T-helper 1 cell treated with Interleukin-12 subunit alpha and Interleukin-12 subunit beta and Interleukin-4 antibody, amounts not matched to agents 30 ng/mL and 1 ng/mL, for 36 hours (primary cell): ENCODE measurements around the gene CPLX4. TPM values are rescaled to one million over a fixed set of nuclear protein-coding genes. Genes with fewer than 3 reads are reported as not detected.
"Not testable (repeated sequence)": the region's sequence is repeated elsewhere in the genome, so short reads cannot be mapped to it uniquely, and the experiment has no call there.

Source experiments
- intact Hi-C: fragments of 100-400 bp; cut with micrococcal nuclease; formaldehyde crosslinking; loops from one replicate; pipeline ENCODE4 v1.15.1; 2024
- total RNA-seq: library from RNA; stranded (reverse); gene quantifications from 2 replicates; pipeline ENCODE4 v1.2.3, GENCODE V29; 2022

Gene CPLX4
- total RNA-seq, 1 donor from 2014 or later, result not detected

DNA sequence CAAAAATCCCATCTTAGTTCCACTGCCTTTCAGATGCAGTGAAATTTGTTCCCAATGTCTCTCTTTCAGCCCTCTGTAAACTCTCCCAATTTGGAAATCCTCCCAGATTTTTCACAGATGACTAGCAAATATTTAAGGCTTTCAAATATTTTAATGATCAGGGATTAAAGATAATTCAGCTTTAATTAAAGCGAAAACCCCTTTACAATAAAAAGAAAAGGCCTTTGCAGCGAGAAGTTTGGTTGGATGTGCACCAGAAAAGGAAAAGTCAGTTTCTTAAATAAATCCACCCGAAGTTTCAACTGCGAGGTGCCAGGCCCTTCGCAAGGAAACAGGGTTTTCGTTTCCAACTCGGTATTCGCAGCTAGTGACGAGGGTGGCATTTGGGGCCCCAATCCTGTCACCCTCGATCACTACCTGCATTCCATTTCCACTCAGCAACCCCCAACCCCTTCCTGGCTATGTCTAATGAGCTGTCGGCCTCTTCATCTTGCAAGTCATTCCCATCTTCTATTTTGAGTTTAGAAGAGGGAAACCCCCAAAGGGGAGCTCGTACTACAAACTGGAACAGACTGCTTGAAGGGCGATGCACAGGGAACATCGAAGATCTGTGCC, 46.7 kb downstream of the CPLX4 start:
- intact Hi-C loops, result no loop called here

DNA sequence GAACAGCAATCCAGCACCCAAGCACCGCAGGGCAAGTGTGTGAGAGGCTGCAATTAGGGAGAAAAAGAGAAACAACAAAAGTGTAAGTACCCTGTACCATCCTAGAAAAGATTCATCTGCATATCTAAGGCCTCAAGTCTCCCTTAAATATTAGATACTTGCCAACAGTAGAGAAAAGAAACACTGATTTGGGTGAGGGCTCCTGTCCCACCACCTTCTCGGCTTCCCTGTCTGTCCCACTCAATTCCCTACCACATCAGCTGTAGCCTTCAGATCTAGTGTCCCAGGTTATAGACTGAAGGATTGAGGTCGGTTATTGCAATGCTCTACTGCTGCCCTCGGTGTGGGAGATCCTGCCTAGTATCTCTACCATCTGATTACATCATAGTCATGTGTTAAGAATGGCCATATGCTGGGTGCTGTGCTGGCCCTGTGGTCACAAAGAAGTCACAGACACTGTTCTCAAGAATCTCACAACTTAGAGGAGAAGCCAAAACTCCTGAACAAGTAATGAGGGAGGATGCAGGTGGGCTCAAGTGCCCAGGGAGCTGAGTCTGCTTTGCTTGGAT, 47.7 kb downstream of the CPLX4 start:
- intact Hi-C loops, result no loop called here

DNA sequence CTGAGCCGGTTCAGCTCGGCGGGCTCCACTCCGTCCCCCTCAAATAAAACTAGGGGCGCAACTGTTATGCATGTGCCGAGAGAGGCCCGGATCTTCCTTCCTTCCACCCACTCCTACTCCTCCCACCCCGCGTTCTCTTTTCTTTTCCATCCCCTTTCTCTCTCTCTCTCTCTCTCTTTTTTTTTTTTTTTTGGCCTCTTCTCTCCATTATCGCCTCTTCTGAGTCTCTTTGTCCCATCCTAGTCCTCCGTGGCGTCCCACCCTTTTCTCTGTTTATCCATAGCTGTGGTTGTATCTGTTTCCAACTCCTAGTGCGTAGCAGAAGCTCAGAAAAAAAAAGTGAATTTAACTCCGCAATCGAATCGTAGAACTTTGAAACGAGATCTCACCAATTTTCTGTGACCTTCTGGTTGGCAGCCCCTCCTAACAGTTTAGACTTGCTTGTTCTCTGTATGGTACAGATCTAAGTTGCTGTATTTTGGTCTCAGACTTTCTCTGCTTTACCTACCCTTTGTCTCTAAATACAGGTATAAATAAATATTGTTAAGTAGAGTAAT, 48.8 kb downstream of the CPLX4 start:
- intact Hi-C loops, result loop anchor here (1.0 to 10.0 kb wide), 3 partner anchors 185 to 1832 kb away; partner anchors contain the start of genes CCBE1 and ONECUT2

- intact Hi-C loops, result loop anchor here (1.0 to 10.0 kb wide), 3 partner anchors 185 to 1832 kb away; partner anchors contain the start of genes CCBE1 and ONECUT2
These were observed 49.5 kb downstream of the CPLX4 start for GRCh38 chr18:59268721-59269562.

DNA sequence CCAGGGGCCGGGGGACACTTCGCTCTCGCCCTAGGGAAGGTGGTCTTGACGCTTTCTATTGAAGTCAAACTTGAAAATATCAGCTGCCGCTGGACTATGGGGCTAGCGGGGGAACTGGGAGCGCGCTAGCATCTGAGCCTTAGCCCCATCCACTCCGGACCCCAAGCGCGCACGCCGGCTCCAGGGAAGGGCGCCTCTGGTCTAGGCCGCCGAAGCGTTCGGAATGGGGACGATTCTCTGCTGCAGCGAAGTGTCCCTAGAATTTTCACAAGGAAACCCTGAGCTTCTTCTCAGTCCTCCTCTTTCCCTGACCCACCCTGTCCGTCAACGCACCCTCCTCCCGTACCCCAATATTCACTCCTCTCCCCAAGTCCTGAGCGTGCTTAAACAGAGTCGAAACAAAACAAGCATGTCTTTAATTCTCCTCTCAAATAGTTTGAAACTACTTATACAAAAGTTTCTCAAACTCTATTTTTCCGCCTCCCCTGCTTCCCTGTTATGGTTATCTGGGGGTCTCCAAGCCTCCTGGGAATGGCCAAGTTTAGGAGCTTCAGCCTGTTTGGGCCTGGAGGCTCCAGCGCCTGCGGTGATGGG, 50.2 kb downstream of the CPLX4 start:
- intact Hi-C loops, result loop anchor here (5.0 to 10.0 kb wide), 2 partner anchors 427 to 1831 kb away; partner anchors contain the start of genes CCBE1 and ONECUT2

DNA sequence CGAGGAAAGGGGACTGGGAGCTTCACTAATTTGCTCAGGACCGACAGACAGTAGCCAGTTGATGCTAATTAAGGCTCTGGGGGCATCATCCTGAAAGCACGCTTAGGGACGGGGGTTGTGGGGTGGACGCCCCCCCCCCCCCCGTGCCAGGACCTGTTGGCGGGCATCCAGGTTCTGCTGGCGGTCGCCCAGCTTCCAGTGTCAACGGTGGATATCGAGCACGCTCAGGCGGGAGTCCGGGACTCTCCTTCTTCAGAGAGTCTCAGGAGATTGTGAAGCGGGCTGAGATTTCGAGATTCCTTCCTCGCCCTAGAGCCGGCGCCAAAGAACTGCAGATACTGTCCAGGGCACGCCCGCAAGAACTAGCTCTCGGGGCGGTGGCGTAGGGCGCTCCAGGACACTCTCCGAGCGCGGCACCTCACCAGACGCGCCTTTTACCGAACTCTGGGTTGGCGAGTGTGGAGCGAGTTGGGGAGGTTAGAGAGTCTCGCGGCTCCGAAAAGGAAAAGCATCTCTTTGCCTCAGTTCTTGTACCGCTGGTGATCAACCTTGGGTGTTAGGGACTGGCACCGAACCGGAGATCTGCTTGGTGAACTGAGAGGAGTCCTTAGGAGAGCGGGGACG, 50.8 kb downstream of the CPLX4 start:
- intact Hi-C loops, result loop anchor here (5.0 to 10.0 kb wide), 2 partner anchors 427 to 1830 kb away; partner anchors contain the start of genes CCBE1 and ONECUT2

DNA sequence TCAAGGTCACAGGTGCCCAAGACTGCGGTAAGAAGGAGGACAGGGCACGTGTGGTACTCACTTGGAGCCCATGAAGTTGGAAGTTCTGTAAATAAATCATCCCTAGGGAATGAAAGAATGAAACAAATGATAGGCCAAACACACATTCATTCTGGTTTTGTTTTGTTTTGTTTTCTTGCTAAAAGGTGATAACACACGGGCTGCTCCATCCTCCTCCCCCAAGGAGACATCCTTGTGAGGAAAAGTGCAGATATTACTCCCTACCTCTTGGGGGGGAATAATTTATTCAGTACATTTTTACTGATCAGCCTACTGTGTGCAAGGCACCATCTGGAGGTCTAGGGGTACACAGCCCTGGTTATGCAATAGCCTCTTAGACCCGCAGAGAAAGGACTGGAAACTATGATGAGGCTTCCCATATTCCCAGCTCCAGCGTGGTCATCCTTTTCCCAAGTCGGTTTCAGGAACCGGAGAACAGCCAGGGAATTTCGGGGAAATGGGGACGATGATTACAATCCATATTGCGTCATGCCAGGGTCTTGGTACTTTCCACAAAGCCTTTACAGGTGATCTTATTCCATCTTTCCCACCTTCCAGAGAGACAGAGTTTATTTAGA, 51.5 kb downstream of the CPLX4 start:
- intact Hi-C loops, result loop anchor here (5.0 to 10.0 kb wide), 2 partner anchors 428 to 1830 kb away; partner anchors contain the start of genes CCBE1 and ONECUT2

GRCh38 chr18:59266459-59266858, 52.0 kb downstream of the CPLX4 start:
- intact Hi-C loops, result loop anchor here (5.0 to 10.0 kb wide), 2 partner anchors 428 to 1829 kb away; partner anchors contain the start of genes CCBE1 and ONECUT2

GRCh38 chr18:59265974-59266369, 52.5 kb downstream of the CPLX4 start:
- intact Hi-C loops, result loop anchor here (1.0 to 10.0 kb wide), 4 partner anchors 93 to 1829 kb away; partner anchors contain the start of genes CCBE1, LMAN1, ONECUT2 and SEC11C

DNA sequence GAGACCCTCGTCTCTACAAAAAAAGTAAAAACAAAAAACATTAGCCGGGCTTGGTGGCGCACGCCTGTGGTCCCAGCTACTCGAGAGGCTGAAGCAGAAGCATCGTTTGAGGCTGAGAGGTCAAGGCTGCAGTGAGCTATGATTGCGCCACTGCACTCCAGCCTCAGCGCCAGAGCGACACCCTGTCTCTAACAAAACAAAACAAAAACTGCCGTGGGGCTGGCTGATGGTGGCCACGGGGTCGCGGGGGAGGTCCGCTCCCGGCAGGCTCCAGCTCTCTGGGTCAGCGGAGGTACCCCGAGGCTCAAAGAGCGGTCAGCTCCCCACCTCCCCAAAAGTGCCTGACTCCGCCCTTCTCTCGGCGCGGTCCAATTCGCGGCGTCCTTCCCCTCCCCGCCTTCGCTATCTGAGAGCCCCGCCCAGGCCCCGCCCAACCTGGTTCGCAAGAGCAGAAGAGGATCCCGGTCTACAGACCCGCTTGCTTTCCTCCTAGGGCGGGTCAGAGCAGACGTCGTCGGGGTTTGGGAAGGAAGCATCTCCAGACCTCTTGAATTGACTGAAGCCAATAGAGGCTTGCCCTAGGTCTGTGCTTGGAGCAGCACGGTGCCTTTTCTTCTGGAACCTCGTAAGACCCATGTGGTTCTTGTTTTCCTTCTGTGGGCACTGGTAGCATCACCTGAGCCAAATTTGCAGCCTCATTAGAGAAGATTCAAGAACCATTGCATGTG, 53.0 kb downstream of the CPLX4 start:
- intact Hi-C loops, result loop anchor here (1.0 to 10.0 kb wide), 4 partner anchors 93 to 1828 kb away; partner anchors contain the start of genes CCBE1, LMAN1, ONECUT2 and SEC11C

DNA sequence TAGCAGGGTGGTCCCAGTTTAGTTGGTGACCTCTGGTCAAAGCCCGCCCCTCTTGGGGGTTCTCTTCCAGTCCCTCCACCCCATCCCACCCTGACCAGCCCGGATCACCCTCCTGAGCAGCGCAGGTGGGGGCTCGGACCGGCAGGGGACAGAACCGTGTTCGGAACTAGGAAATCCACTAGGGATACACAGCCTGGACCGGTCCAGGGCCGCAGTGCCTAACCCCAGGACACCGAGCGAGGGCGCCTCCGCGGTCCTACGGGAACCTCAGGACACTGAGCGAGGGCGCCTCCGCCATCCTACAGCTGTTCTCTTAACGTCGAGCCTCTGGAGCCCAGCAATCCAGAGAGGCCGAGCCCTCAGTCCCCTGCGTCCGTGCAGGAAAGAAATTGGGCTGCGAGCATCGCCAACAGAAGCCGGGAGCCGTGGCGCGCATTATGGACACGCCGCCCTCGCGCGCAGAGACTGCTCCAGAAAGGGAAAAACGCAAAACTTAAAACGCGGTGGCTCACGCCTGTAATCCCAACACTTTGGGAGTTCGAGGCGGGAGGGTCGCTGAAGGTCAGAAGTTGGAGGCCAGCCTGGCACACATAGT, 53.7 kb downstream of the CPLX4 start:
- intact Hi-C loops, result loop anchor here (1.0 to 10.0 kb wide), 4 partner anchors 94 to 1827 kb away; partner anchors contain the start of genes CCBE1, LMAN1, ONECUT2 and SEC11C

- intact Hi-C loops, result loop anchor here (2.0 to 10.0 kb wide), 2 partner anchors 95 to 431 kb away; partner anchors contain the start of genes CCBE1 and LMAN1
These were observed 54.3 kb downstream of the CPLX4 start for GRCh38 chr18:59264121-59264571.

DNA sequence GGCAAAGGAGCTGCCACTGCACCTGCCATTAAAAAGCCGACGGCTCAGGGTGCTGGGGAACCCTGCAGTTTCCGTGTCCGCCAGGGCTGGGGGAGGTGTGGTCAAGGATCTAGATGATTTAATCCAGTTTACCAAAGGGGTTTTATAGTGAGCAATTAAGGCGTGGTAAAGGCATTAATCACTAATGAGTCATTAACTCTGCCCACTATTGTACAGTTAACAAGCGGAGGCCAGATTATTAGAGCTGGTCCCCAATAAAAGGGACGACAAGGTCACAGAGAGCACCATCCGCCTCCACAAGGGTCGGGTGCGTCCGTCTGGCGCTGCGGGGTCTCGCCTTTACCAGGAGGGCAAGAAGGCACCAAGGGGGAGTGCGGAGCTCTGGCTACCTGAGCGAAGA, 54.8 kb downstream of the CPLX4 start:
- intact Hi-C loops, result loop anchor here (2.0 to 10.0 kb wide), 2 partner anchors 95 to 431 kb away; partner anchors contain the start of genes CCBE1 and LMAN1

DNA sequence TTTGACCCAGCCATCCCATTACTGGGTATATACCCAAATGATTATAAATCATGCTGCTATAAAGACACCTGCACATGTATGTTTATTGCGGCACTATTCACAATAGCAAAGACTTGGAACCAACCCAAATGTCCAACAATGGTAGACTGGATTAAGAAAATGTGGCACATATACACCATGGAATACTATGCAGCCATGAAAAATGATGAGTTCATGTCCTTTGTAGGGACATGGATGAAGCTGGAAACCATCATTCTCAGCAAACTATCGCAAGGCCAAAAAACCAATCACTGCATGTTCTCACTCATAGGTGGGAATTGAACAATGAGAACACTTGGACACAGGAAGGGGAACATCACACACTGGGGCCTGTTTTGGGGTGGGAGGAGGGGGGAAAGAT, 56.2 kb downstream of the CPLX4 start:
- intact Hi-C loops, result loop anchor here (10.0 kb wide), 1 partner anchor 433 kb away; the partner anchor contains the start of gene CCBE1

GRCh38 chr18:59261842-59262241, 56.6 kb downstream of the CPLX4 start:
- intact Hi-C loops, result loop anchor here (10.0 kb wide), 1 partner anchor 433 kb away; the partner anchor contains the start of gene CCBE1

DNA sequence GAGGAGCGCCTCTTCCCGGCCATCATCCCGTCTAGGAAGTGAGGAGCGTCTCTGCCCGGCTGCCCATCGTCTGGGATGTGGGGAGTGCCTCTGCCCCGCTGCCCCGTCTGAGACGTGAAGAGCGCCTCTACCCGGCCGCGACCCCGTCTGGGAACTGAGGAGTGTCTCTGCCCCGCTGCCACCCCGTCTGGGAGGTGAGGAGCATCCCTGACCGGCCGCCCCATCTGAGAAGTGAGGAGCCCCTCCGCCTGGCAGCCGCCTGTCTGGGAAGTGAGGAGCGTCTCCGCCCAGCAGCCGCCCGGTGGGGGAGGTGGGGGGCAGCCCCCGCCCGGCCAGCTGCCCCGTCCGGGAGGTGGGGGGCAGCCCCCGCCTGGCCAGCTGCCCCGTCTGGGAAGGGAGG, 63.0 kb downstream of the CPLX4 start:
- intact Hi-C loops, result not testable (repeated sequence)

DNA sequence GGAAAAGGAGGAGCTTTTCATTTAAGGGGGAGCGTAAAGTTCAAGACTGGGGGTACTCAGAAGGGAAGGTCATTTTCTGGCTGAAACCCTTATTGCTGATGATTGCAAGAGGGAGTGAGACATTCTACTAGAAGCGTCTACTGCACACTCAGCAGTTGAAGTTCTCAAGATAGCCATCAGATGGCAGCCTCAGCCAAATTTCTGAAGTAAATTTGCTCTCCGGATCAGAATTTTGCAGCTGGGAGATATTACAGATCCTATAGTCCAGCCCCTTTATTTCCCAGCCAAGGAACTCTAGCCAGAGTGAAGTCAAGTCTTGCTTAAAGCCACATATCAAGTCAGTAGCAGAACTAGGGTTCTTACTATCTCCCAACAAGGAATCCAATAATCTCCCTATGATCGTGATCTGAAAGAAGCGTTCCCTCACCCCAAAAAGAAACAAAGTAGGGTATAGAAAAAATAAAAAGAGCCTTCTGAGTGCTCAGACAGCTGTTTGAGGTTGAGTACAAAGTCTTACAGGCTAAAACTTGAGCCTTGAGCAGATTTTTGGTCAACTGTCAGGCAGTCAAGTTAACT, 69.2 kb downstream of the CPLX4 start:
- intact Hi-C loops, result loop anchor here (1.0 to 2.0 kb wide), 2 partner anchors 59 to 154 kb away; no protein-coding TSS in a partner anchor

- intact Hi-C loops, result no loop called here
These were observed 71.7 kb downstream of the CPLX4 start for GRCh38 chr18:59246796-59247195.
